HepG2 (cell line): ENCODE data around the gene PTPRF. TPM values are rescaled to one million over a fixed set of nuclear protein-coding genes. Genes with fewer than 3 reads are reported as not detected.

Experiments used
- FOXK1 ChIP-seq: sonication (generic); formaldehyde crosslinking; IDR thresholded peaks from 2 replicates; pipeline ENCODE4 v1.4.0; 2020; ENCODE audit warnings: low read depth, missing genetic modification reagents, borderline replicate concordance
- MAFG ChIP-seq: sonication (generic); formaldehyde crosslinking; IDR thresholded peaks from 2 replicates; pipeline ENCODE4 v1.5.1; 2020; ENCODE audit warnings: mild to moderate bottlenecking, missing genetic modification reagents
- SATB2 ChIP-seq: sonication (generic); formaldehyde crosslinking; IDR thresholded peaks from 2 replicates; pipeline ENCODE4 v1.5.0; 2020; ENCODE audit warnings: missing genetic modification reagents
- SIN3A ChIP-seq: IDR thresholded peaks from 2 replicates; pipeline ENCODE4 v1.6.1; 2011; ENCODE audit warnings: low read depth, mild to moderate bottlenecking, control low read depth, low read length, borderline replicate concordance
- TFAP4 ChIP-seq: sonication (generic); IDR thresholded peaks from 2 replicates; pipeline ENCODE4 v1.6.1; 2016; ENCODE audit warnings: low read depth, borderline replicate concordance
- ZFYVE20 ChIP-seq: sonication (generic); formaldehyde crosslinking; IDR thresholded peaks from 2 replicates; pipeline ENCODE4 v1.8.0; 2023; ENCODE audit warnings: low read depth, mild to moderate bottlenecking, moderate library complexity, missing genetic modification reagents, borderline replicate concordance
- ZHX2 ChIP-seq, 2 experiments: sonication (generic) in 1 of 2; formaldehyde crosslinking in 1 of 2; IDR thresholded peaks; 2 replicates each; pipeline versions ENCODE4 v1.6.1 to v1.9.0; 2014 to 2022; ENCODE audit warnings: antibody characterized with exemption in 1 of 2, borderline replicate concordance in 1 of 2, inconsistent platforms in 1 of 2, low read depth in 1 of 2, missing genetic modification reagents in 1 of 2
- ZNF335 ChIP-seq: sonication (generic); formaldehyde crosslinking; IDR thresholded peaks from 2 replicates; pipeline ENCODE4 v1.4.0; 2020; ENCODE audit warnings: missing genetic modification reagents
- ZNF7 ChIP-seq: IDR thresholded peaks from 2 replicates; pipeline ENCODE4 v1.6.1; 2016; ENCODE audit warnings: missing biosample characterization, missing genetic modification reagents
- ZNF773 ChIP-seq: sonication (generic); formaldehyde crosslinking; IDR thresholded peaks from 2 replicates; pipeline ENCODE4 v1.4.0; 2020; ENCODE audit warnings: missing genetic modification reagents, borderline replicate concordance
- polyA plus RNA-seq, 8 experiments: library from polyadenylated mRNA; depleted of rRNA in 3 of 8; stranded (reverse) in 7 of 8; unstranded in 1 of 8; fragments of >200 nt; fragmentation: Illumina TruSeq in 4 of 8; extraction: Trizol in 4 of 8; gene quantifications; 2 replicates each; pipeline versions ENCODE4 v1.2.1 to v1.2.3, GENCODE V29; 2011 to 2016; ENCODE audit warnings: low read depth in 4 of 8, missing spikeins in 1 of 8, mixed read lengths in 1 of 8; ENCODE audit not compliant: insufficient read depth in 1 of 8
- total RNA-seq, 5 experiments: library from RNA; depleted of rRNA; stranded (reverse); fragments of >200 nt; fragmentation: Illumina TruSeq; extraction: Trizol; gene quantifications; 2 replicates each; pipeline ENCODE4 v1.2.3, GENCODE V29; 2016; ENCODE audit warnings: low read depth in 1 of 5
- TF ChIP-seq, protein P1 (sequence below): conservative IDR thresholded peaks from 2 replicates; pipeline ENCODE4 v1.6.1; 2018; ENCODE audit warnings: missing genetic modification reagents
- TF ChIP-seq, protein P2 (sequence below): sonication (generic); formaldehyde crosslinking; IDR thresholded peaks from 2 replicates; pipeline ENCODE4 v1.9.0; 2021; ENCODE audit warnings: missing genetic modification reagents, mild to moderate bottlenecking, borderline replicate concordance
- TF ChIP-seq, protein P3 (sequence below): sonication (generic); formaldehyde crosslinking; IDR thresholded peaks from 2 replicates; pipeline ENCODE4 v1.8.0; 2023; ENCODE audit warnings: mild to moderate bottlenecking, missing genetic modification reagents
- TF ChIP-seq, protein P4 (sequence below): sonication (generic); formaldehyde crosslinking; IDR thresholded peaks from 2 replicates; pipeline ENCODE4 v1.5.1; 2020; ENCODE audit warnings: missing genetic modification reagents, mild to moderate bottlenecking, borderline replicate concordance

PTPRF gene
- total and polyA plus RNA-seq, 2 of the 13 experiments (the other 11 are each of a cell fraction or from before 2014, with no cell fraction given) = 55.9 to 167 TPM

- TF ChIP-seq, protein P1, sequence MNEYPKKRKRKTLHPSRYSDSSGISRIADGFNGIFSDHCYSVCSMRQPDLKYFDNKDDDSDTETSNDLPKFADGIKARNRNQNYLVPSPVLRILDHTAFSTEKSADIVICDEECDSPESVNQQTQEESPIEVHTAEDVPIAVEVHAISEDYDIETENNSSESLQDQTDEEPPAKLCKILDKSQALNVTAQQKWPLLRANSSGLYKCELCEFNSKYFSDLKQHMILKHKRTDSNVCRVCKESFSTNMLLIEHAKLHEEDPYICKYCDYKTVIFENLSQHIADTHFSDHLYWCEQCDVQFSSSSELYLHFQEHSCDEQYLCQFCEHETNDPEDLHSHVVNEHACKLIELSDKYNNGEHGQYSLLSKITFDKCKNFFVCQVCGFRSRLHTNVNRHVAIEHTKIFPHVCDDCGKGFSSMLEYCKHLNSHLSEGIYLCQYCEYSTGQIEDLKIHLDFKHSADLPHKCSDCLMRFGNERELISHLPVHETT (CRISPR knock-in tag) = no peak
- TF ChIP-seq TFAP4 (peak; percentile 65; the same call in 1 of the 2 replicates), MAFG (no peak), SIN3A (no peak), ZNF7 (CRISPR knock-in tag) (no peak), ZFYVE20 (CRISPR knock-in tag) (no peak), ZHX2 (IDR thresholded peaks at IDR 0.05; ENCODE audit: low read depth) (no peak), ZHX2 (CRISPR knock-in tag; IDR thresholded peaks at IDR 0.05; ENCODE audit: borderline replicate concordance) (no peak), FOXK1 (CRISPR knock-in tag) (peak; percentile 49; the same call in 1 of the 2 replicates), SATB2 (no peak), ZNF335 (peak; percentile 35; the same call in 1 of the 2 replicates), ZNF773 (CRISPR knock-in tag) (no peak)
- TF ChIP-seq, protein P2, sequence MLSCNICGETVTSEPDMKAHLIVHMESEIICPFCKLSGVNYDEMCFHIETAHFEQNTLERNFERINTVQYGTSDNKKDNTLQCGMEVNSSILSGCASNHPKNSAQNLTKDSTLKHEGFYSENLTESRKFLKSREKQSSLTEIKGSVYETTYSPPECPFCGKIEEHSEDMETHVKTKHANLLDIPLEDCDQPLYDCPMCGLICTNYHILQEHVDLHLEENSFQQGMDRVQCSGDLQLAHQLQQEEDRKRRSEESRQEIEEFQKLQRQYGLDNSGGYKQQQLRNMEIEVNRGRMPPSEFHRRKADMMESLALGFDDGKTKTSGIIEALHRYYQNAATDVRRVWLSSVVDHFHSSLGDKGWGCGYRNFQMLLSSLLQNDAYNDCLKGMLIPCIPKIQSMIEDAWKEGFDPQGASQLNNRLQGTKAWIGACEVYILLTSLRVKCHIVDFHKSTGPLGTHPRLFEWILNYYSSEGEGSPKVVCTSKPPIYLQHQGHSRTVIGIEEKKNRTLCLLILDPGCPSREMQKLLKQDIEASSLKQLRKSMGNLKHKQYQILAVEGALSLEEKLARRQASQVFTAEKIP (CRISPR knock-in tag) = no peak
- TF ChIP-seq, protein P3, sequence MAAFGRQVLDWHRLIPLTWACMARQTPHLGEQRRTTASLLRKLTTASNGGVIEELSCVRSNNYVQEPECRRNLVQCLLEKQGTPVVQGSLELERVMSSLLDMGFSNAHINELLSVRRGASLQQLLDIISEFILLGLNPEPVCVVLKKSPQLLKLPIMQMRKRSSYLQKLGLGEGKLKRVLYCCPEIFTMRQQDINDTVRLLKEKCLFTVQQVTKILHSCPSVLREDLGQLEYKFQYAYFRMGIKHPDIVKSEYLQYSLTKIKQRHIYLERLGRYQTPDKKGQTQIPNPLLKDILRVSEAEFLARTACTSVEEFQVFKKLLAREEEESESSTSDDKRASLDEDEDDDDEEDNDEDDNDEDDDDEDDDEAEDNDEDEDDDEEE (CRISPR knock-in tag) = no peak
- TF ChIP-seq, protein P4, sequence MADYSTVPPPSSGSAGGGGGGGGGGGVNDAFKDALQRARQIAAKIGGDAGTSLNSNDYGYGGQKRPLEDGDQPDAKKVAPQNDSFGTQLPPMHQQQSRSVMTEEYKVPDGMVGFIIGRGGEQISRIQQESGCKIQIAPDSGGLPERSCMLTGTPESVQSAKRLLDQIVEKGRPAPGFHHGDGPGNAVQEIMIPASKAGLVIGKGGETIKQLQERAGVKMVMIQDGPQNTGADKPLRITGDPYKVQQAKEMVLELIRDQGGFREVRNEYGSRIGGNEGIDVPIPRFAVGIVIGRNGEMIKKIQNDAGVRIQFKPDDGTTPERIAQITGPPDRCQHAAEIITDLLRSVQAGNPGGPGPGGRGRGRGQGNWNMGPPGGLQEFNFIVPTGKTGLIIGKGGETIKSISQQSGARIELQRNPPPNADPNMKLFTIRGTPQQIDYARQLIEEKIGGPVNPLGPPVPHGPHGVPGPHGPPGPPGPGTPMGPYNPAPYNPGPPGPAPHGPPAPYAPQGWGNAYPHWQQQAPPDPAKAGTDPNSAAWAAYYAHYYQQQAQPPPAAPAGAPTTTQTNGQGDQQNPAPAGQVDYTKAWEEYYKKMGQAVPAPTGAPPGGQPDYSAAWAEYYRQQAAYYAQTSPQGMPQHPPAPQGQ (CRISPR knock-in tag) = no peak
Observed at GRCh38 chr1:43529206-43529731, 1.4 kb upstream of the PTPRF start (continued).
